H1 (cell line): Measurements from ENCODE around the gene BPGM. TPM values are rescaled to one million over a fixed set of nuclear protein-coding genes. Genes with fewer than 3 reads are reported as not detected.

Experiments
- CTCF ChIA-PET: fragments of 300-600 bp; sonication (Branson Sonifier 250); formaldehyde crosslinking; loops from one replicate; lab custom pipeline; 2021; ENCODE audit not compliant: partially characterized antibody; lab: Charles Lee
- POLR2A ChIA-PET: fragments of 300-600 bp; sonication (Branson Sonifier 250); formaldehyde crosslinking; loops from one replicate; lab custom pipeline; 2021; ENCODE audit warnings: inconsistent platforms; ENCODE audit not compliant: partially characterized antibody; lab: Charles Lee
- DNase-seq, 2 experiments: peaks; one replicate each; pipeline versions ENCODE4 v3.0.0 to v3.0.0-alpha.2; 2010 to 2022; ENCODE audit warnings: low spot score in 2 of 2, low read depth in 1 of 2, mixed read lengths in 1 of 2
- FAIRE-seq: peaks from 2 replicates; lab custom pipeline; 2011; peaks lifted over from hg19 to GRCh38; lab: Jason Lieb, UNC
- H2AFZ ChIP-seq: 2 replicates; pipeline ENCODE4 v1.8.1; 2012; ENCODE audit warnings: low read length, inconsistent platforms
- H2AK5ac ChIP-seq: 2 replicates; pipeline ENCODE4 v1.6.1; 2013; ENCODE audit warnings: low read depth, low read length
- H2BK120ac ChIP-seq: replicated peaks from 2 replicates; pipeline ENCODE3; 2013; ENCODE audit warnings: low read depth, low read length, inconsistent platforms
- H2BK12ac ChIP-seq: 2 replicates; pipeline ENCODE4 v1.6.1; 2013; ENCODE audit warnings: low read depth, low read length
- H2BK15ac ChIP-seq: 2 replicates; pipeline ENCODE4 v1.6.1; 2013; ENCODE audit warnings: low read length
- H2BK20ac ChIP-seq: 2 replicates; pipeline ENCODE4 v1.6.1; 2013; ENCODE audit warnings: low read length
- H2BK5ac ChIP-seq: 2 replicates; pipeline ENCODE4 v1.6.1; 2013; ENCODE audit warnings: low read depth, low read length
- H3K14ac ChIP-seq: 2 replicates; pipeline ENCODE4 v1.6.1; 2013; ENCODE audit warnings: inconsistent platforms; ENCODE audit not compliant: insufficient read length
- H3K18ac ChIP-seq: 2 replicates; pipeline ENCODE4 v1.6.1; 2013; ENCODE audit warnings: low read length; ENCODE audit errors: extremely low read depth
- H3K23ac ChIP-seq: 2 replicates; pipeline ENCODE4 v1.6.1; 2013; ENCODE audit warnings: inconsistent platforms; ENCODE audit not compliant: insufficient read length
- H3K23me2 ChIP-seq: 2 replicates; pipeline ENCODE4 v1.6.1; 2013; ENCODE audit warnings: low read depth, low read length
- H3K27ac ChIP-seq: 2 replicates; pipeline ENCODE4 v1.6.1; 2011; ENCODE audit warnings: low read depth, low read length, inconsistent platforms
- H3K27me3 ChIP-seq, 4 experiments: replicated peaks in 1 of 4; 1 replicate in 1 of 4; 2 replicates in 3 of 4; pipeline versions ENCODE4 v1.6.1 to v1.8.1; 2011 to 2013; ENCODE audit warnings: low read length in 3 of 4, mild to moderate bottlenecking in 3 of 4, inconsistent platforms in 2 of 4, mixed read lengths in 2 of 4, moderate library complexity in 1 of 4; ENCODE audit not compliant: control insufficient read depth in 3 of 4, insufficient read depth in 3 of 4; ENCODE audit errors: extremely low read depth in 1 of 4
- H3K36me3 ChIP-seq, 4 experiments: 2 replicates each; pipeline versions ENCODE4 v1.6.1 to v1.8.1; 2011 to 2013; ENCODE audit warnings: mild to moderate bottlenecking in 4 of 4, low read length in 3 of 4, moderate library complexity in 2 of 4, control low read depth in 1 of 4, inconsistent platforms in 1 of 4; ENCODE audit not compliant: insufficient read depth in 4 of 4, control insufficient read depth in 2 of 4
- H3K4ac ChIP-seq: replicated peaks from 2 replicates; pipeline ENCODE3; 2013; ENCODE audit warnings: low read length, low read depth, mixed read lengths, inconsistent platforms; ENCODE audit not compliant: insufficient read length
- H3K4me1 ChIP-seq, 4 experiments: replicated peaks in 1 of 4; 1 replicate in 1 of 4; 2 replicates in 3 of 4; pipeline versions ENCODE4 v1.6.1 to v1.8.1; 2011 to 2013; ENCODE audit warnings: low read length in 3 of 4, inconsistent platforms in 2 of 4, mixed read lengths in 1 of 4; ENCODE audit not compliant: insufficient read depth in 4 of 4, control insufficient read depth in 3 of 4
- H3K4me2 ChIP-seq, 2 experiments: 2 replicates each; pipeline versions ENCODE4 v1.6.1 to v1.8.1; 2011 to 2013; ENCODE audit warnings: low read depth in 2 of 2, low read length in 2 of 2, control low read depth in 1 of 2, inconsistent platforms in 1 of 2, mild to moderate bottlenecking in 1 of 2; ENCODE audit not compliant: insufficient read depth in 1 of 2
- H3K4me3 ChIP-seq, 4 experiments: fragments of 200-600, 300-600 bp in 1 of 4; sonication (generic), shearing (Covaris generic), sonication (Bioruptor Twin) in 1 of 4; 2 replicates each; pipeline versions ENCODE4 v1.5.1 to v1.8.1; 2011 to 2016; ENCODE audit warnings: low read length in 4 of 4, low read depth in 3 of 4, control low read depth in 2 of 4, inconsistent platforms in 2 of 4, mild to moderate bottlenecking in 2 of 4, mixed read lengths in 1 of 4, moderate library complexity in 1 of 4; ENCODE audit not compliant: insufficient read depth in 2 of 4; ENCODE audit errors: extremely low read depth in 1 of 4
- H3K56ac ChIP-seq: replicated peaks from 2 replicates; pipeline ENCODE3; 2013; ENCODE audit warnings: low read depth, mild to moderate bottlenecking, mixed read lengths, low read length, inconsistent platforms; ENCODE audit not compliant: insufficient read length
- H3K79me1 ChIP-seq: 2 replicates; pipeline ENCODE4 v1.6.1; 2013; ENCODE audit warnings: low read depth, low read length, control low read depth
- H3K79me2 ChIP-seq, 2 experiments: 2 replicates each; pipeline versions ENCODE4 v1.6.1 to v1.8.1; 2012 to 2013; ENCODE audit warnings: low read length in 2 of 2, mild to moderate bottlenecking in 2 of 2, inconsistent platforms in 1 of 2; ENCODE audit not compliant: insufficient read depth in 2 of 2, control insufficient read depth in 1 of 2
- H3K9ac ChIP-seq, 4 experiments: replicated peaks in 1 of 4; 1 replicate in 1 of 4; 2 replicates in 3 of 4; pipeline versions ENCODE4 v1.6.1 to v1.8.1; 2011 to 2013; ENCODE audit warnings: low read depth in 3 of 4, low read length in 3 of 4, control low read depth in 2 of 4, mild to moderate bottlenecking in 2 of 4, moderate library complexity in 2 of 4, inconsistent platforms in 1 of 4; ENCODE audit errors: extremely low read depth in 1 of 4
- H3K9me3 ChIP-seq, 2 experiments: 2 replicates each; pipeline versions ENCODE4 v1.6.1 to v1.8.1; 2012 to 2013; ENCODE audit warnings: mild to moderate bottlenecking in 2 of 2, moderate library complexity in 2 of 2, control low read depth in 1 of 2, inconsistent platforms in 1 of 2, low read depth in 1 of 2, low read length in 1 of 2, mixed read lengths in 1 of 2; ENCODE audit not compliant: insufficient read depth in 2 of 2
- H4K20me1 ChIP-seq, 2 experiments: replicated peaks in 1 of 2; 2 replicates each; pipeline versions ENCODE3 to v1.8.1; 2011 to 2013; ENCODE audit warnings: inconsistent platforms in 2 of 2, low read length in 2 of 2, mild to moderate bottlenecking in 1 of 2; ENCODE audit not compliant: insufficient read depth in 2 of 2, control insufficient read depth in 1 of 2
- H4K5ac ChIP-seq: 2 replicates; pipeline ENCODE4 v1.6.1; 2013; ENCODE audit warnings: low read length, low read depth, mixed read lengths, inconsistent platforms; ENCODE audit not compliant: insufficient read length
- H4K8ac ChIP-seq: 2 replicates; pipeline ENCODE4 v1.8.0; 2013; ENCODE audit warnings: mild to moderate bottlenecking, moderate library complexity, low read length, inconsistent platforms; ENCODE audit not compliant: insufficient read depth; ENCODE audit errors: extremely low read depth
- H4K91ac ChIP-seq: replicated peaks from 2 replicates; pipeline ENCODE3; 2013; ENCODE audit warnings: low read length, mixed read lengths, inconsistent platforms; ENCODE audit not compliant: insufficient read length
- ASH2L ChIP-seq: fragments of 200-600, 300-600 bp; sonication (generic); IDR thresholded peaks from one replicate; pipeline ENCODE4 v1.7.1; 2017; ENCODE audit warnings: low read length
- JUN ChIP-seq: IDR thresholded peaks from 2 replicates; pipeline ENCODE4 v1.6.1; 2011; ENCODE audit warnings: low read depth, mild to moderate bottlenecking, improper control_type of control experiment, low read length
- KDM5A ChIP-seq: fragments of 200-600 bp; IDR thresholded peaks from 2 replicates; pipeline ENCODE4 v1.7.1; 2012; ENCODE audit warnings: mild to moderate bottlenecking, low read length, inconsistent platforms, mixed read lengths
- NANOG ChIP-seq: IDR thresholded peaks from 2 replicates; pipeline ENCODE4 v1.6.1; 2011; ENCODE audit warnings: low read length, low read depth, mild to moderate bottlenecking, inconsistent platforms; ENCODE audit not compliant: insufficient read depth, poor library complexity, severe bottlenecking
- POLR2AphosphoS5 ChIP-seq: IDR thresholded peaks from 2 replicates; pipeline ENCODE4 v1.6.1; 2011; ENCODE audit warnings: low read depth, low read length
- RFX5 ChIP-seq: IDR thresholded peaks from 2 replicates; pipeline ENCODE4 v1.6.1; 2011; ENCODE audit warnings: low read depth, low read length, improper control_type of control experiment, borderline replicate concordance
- RXRA ChIP-seq: IDR thresholded peaks from 2 replicates; pipeline ENCODE4 v1.6.1; 2011; ENCODE audit warnings: low read depth, mild to moderate bottlenecking, low read length, moderate library complexity; ENCODE audit not compliant: insufficient read depth
- SP2 ChIP-seq: IDR thresholded peaks from 2 replicates; pipeline ENCODE4 v1.6.1; 2012; ENCODE audit warnings: mild to moderate bottlenecking, low read length, inconsistent platforms
- TAF7 ChIP-seq: optimal IDR thresholded peaks from 2 replicates; pipeline ENCODE3; 2011; ENCODE audit warnings: low read depth, mild to moderate bottlenecking, inconsistent platforms, low read length, moderate library complexity, borderline replicate concordance
- WGBS, 2 experiments: shearing (Covaris generic) in 1 of 2; methylation state at CpG; one replicate each; pipeline versions ENCODE4 v1.1.6 to v1.1.7; 2013 to 2015; ENCODE audit warnings: low lambda C conversion rate in 2 of 2, mixed read lengths in 2 of 2, inconsistent platforms in 1 of 2, low coverage in 1 of 2, missing lambda C conversion rate in 1 of 2; ENCODE audit not compliant: insufficient replicate concordance in 2 of 2, insufficient coverage in 1 of 2, insufficient read length in 1 of 2; ENCODE audit errors: extremely low coverage in 1 of 2, missing lambda C conversion rate in 1 of 2; 5-methylcytosine and 5-hydroxymethylcytosine counted together
- polyA plus RNA-seq, 7 experiments: library from polyadenylated mRNA; depleted of rRNA in 3 of 7; stranded (reverse) in 5 of 7; unstranded in 2 of 7; fragments of >200 nt in 5 of 7; fragments of 200-250 nt in 2 of 7; gene quantifications; 1 replicate in 5 of 7; 2 replicates in 1 of 7; 4 replicates in 1 of 7; pipeline versions ENCODE4 v1.2.1 to v1.2.3, GENCODE V29; 2011 to 2013; ENCODE audit warnings: missing spikeins in 2 of 7, mixed read lengths in 2 of 7
- total RNA-seq: library from RNA; stranded (reverse); fragmentation: NEBNext Ultra II Directional; extraction: Animal tissue kit (Norgen Biotek cat#: 25700); gene quantifications from 2 replicates; pipeline ENCODE4 v1.2.1, GENCODE V29; 2021

Gene BPGM
- total and polyA plus RNA-seq, 2 of the 8 experiments (the other 6 are each of a cell fraction or from before 2014, with no cell fraction given): 9.7 to 15.3 TPM

DNA sequence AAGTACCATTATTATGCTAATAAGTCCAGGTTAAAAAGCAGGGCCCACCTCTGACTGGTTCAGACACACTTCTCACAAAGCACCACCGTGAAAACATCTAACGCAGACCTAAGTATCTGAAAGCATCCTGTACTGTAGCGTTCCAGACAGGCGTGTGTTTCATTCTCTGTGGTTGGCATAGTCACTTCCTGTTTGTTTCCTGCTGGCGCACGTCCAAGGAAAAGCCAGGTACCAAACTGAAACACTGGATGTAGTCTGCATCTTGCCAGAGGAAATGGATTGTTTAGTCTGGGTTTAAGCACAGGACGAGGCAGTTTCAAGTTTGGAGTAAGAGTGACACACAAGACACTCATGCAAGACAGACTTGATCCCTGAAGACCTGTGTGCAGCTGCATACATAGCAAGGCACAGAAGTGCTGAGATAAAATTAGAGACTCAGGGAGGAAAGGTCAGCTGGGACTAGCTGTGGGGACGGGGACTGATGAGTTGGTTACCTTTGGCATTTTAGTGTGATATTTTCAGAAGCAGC, 23.3 kb downstream of the BPGM start:
- H3K9ac ChIP-seq: peak overlapping the region in 1 of 4 experiments; percentile 2; a peak in 3 of 7 replicates
- peak overlapping the region; percentile 4 to 45; a peak in 2 of 4 replicates for H3K4me2 ChIP-seq
- H3K18ac ChIP-seq: no peak overlapping the region
- TF ChIP-seq JUN (no peak), NANOG (no peak), POLR2AphosphoS5 (no peak), ASH2L (no peak), SP2 (no peak), RXRA (no peak), KDM5A (no peak), RFX5 (no peak), TAF7 (no peak)
- peak overlapping the region; percentile 89 for H3K14ac ChIP-seq
- WGBS, 2 experiments: 70% methylated on average over 8 of the region's 8 CpGs; no CpG with 5 or more reads in 1 of the 2 experiments
- H2BK12ac ChIP-seq: peak overlapping the region; percentile 3; the same call in 1 of the 2 replicates
- H3K9me3 ChIP-seq: peaks cover 6% of the 10 kb centered on the region in 2 experiments; a peak in 3 of 4 replicates
- H3K4me3 ChIP-seq: no peak overlapping the region
- H4K20me1 ChIP-seq: peaks cover 0 to 4% of the 10 kb centered on the region in 2 experiments
- CTCF ChIA-PET: interaction anchor here (1.2 to 1.8 kb wide), 2 partner anchors 20 to 35 kb away, joined by 4 to 6 read pairs; no protein-coding TSS in a partner anchor
- no peaks in the 10 kb centered on the region; a peak in 1 of 8 replicates for H3K36me3 ChIP-seq
- H3K27ac ChIP-seq: no peak overlapping the region
- no peak overlapping the region for H2BK5ac ChIP-seq
- no peak overlapping the region for H4K5ac ChIP-seq
- no peak overlapping the region for H4K91ac ChIP-seq
- H3K79me1 ChIP-seq: no peaks in the 10 kb centered on the region
- POLR2A ChIA-PET: no interaction called here
- no peak overlapping the region for H3K23ac ChIP-seq
- H3K4ac ChIP-seq: no peak overlapping the region
- peaks cover 5 to 6% (median 6%) of the 10 kb centered on the region in 4 experiments; a peak in 6 of 7 replicates for H3K4me1 ChIP-seq
- no peak overlapping the region for H2AFZ ChIP-seq
- no peaks in the 10 kb centered on the region for H3K23me2 ChIP-seq
- DNase-seq (no peak), FAIRE-seq (no peak)
- H3K56ac ChIP-seq: no peak overlapping the region
- no peak overlapping the region for H4K8ac ChIP-seq
- H2BK20ac ChIP-seq: no peak overlapping the region
- 0 out of 4 replicates have a peak, but pooled peaks cover 0 to 4% of the 10 kb centered on the region in 2 experiments for H3K79me2 ChIP-seq
- H2BK120ac ChIP-seq: no peak overlapping the region
- H2AK5ac ChIP-seq: no peak overlapping the region
- H3K27me3 ChIP-seq: no peaks in the 10 kb centered on the region
- no peak overlapping the region for H2BK15ac ChIP-seq
